BJ (cell line): ENCODE measurements around the gene PARD3. TPM values are rescaled to one million over a fixed set of nuclear protein-coding genes. Genes with fewer than 3 reads are reported as not detected.

Experiments
- CTCF ChIA-PET: fragments of 350-600 bp; formaldehyde crosslinking; extraction: SDS; loops from one replicate; lab custom pipeline; 2021; ENCODE audit warnings: antibody characterized with exemption, inconsistent platforms; lab: Yijun Ruan, JAX
- POLR2A ChIA-PET: fragments of 300-600 bp; sonication (Branson Sonifier 250); formaldehyde crosslinking; extraction: SDS; loops from one replicate; lab custom pipeline; 2021; ENCODE audit warnings: antibody characterized with exemption; lab: Charles Lee
- DNase-seq: peaks from one replicate; pipeline ENCODE4 v3.0.0-alpha.2; 2011; ENCODE audit warnings: low read depth
- H3K27me3 ChIP-seq: 2 replicates; pipeline ENCODE4 v1.6.0; 2011; ENCODE audit warnings: low read length; ENCODE audit not compliant: control insufficient read depth, insufficient read depth
- H3K36me3 ChIP-seq: 2 replicates; pipeline ENCODE4 v1.5.1; 2011; ENCODE audit warnings: low read length; ENCODE audit not compliant: control insufficient read depth, insufficient read depth
- H3K4me3 ChIP-seq: 2 replicates; pipeline ENCODE4 v1.5.1; 2011; ENCODE audit warnings: low read depth, mild to moderate bottlenecking, control low read depth, low read length
- CTCF ChIP-seq: IDR thresholded peaks from 2 replicates; pipeline ENCODE4 v1.5.1; 2011; ENCODE audit warnings: low read depth, mild to moderate bottlenecking, control low read depth, inconsistent platforms, low read length, moderate library complexity; ENCODE audit not compliant: insufficient read depth
- polyA plus RNA-seq: library from polyadenylated mRNA; depleted of rRNA; stranded (reverse); fragments of >200 nt; gene quantifications from 2 replicates; pipeline ENCODE4 v1.2.3, GENCODE V29; 2011

The PARD3 gene
- polyA plus RNA-seq, 1 experiment: 17.7 TPM

- no peak for DNase-seq
- no peaks in the 10 kb centered on the region for H3K36me3 ChIP-seq
- TF ChIP-seq CTCF: no peak
- POLR2A ChIA-PET: no interaction called here
- H3K4me3 ChIP-seq: no peak overlapping the region
- CTCF ChIA-PET: interaction anchor here (0.6 kb wide), 1 partner anchor 14 kb away, joined by 3 read pairs; no protein-coding TSS in a partner anchor
- H3K27me3 ChIP-seq: no peaks in the 10 kb centered on the region
These were observed 688.5 kb downstream of the PARD3 start for GRCh38 chr10:34126371-34127151.

GRCh38 chr10:34125702-34126101 lies 689.4 kb downstream of the PARD3 start:
- ChIA-PET CTCF (no interaction called here), POLR2A (no interaction called here)
- no peaks in the 10 kb centered on the region for H3K36me3 ChIP-seq

GRCh38 chr10:34124522-34125035 lies 690.5 kb downstream of the PARD3 start:
- Histone ChIP-seq H3K4me3 (no peak overlapping the region), H3K36me3 (no peaks in the 10 kb centered on the region), H3K27me3 (no peaks in the 10 kb centered on the region)
- no peak for TF ChIP-seq CTCF
- CTCF ChIA-PET: no interaction called here
- DNase-seq: peak; percentile 33
- POLR2A ChIA-PET: interaction anchor here (0.6 kb wide), 1 partner anchor 42 kb away, joined by 3 read pairs; no protein-coding TSS in a partner anchor

More at GRCh38 chr10:34125702-34126101, 689.4 kb downstream of the PARD3 start:
- Histone ChIP-seq H3K27me3 (no peaks in the 10 kb centered on the region), H3K4me3 (no peak overlapping the region)
- TF ChIP-seq CTCF: no peak
- DNase-seq: no peak

GRCh38 chr10:34121781-34122622 lies 693.1 kb downstream of the PARD3 start:
- TF ChIP-seq CTCF: no peak
- ChIA-PET CTCF (interaction anchor here (1.5 kb wide), 1 partner anchor 516 kb away, joined by 3 read pairs; no protein-coding TSS in a partner anchor), POLR2A (no interaction called here)
- H3K36me3 ChIP-seq: no peaks in the 10 kb centered on the region; the same call in 1 of the 2 replicates
- H3K27me3 ChIP-seq: no peaks in the 10 kb centered on the region
- DNase-seq: no peak
- H3K4me3 ChIP-seq: no peak overlapping the region
